NT2/D1 (cell line): ENCODE results near the gene MYBPC1.

Experiments
- SUZ12 ChIP-seq: IDR thresholded peaks from 2 replicates; pipeline ENCODE4 v1.6.1; 2011; ENCODE audit not compliant: insufficient read length, insufficient read depth; ENCODE audit errors: extremely low read depth
- YY1 ChIP-seq: IDR thresholded peaks from 2 replicates; pipeline ENCODE4 v1.6.1; 2011; ENCODE audit not compliant: insufficient read length, insufficient read depth
- ZNF274 ChIP-seq: IDR thresholded peaks from 2 replicates; pipeline ENCODE4 v1.6.1; 2011; ENCODE audit warnings: mild to moderate bottlenecking, low read depth, low read length

GRCh38 chr12:101634724-101635123, 40.0 kb downstream of the MYBPC1 start:
- TF ChIP-seq YY1 (no peak), SUZ12 (no peak), ZNF274 (no peak)
